Right lobe of liver (tissue), 6 donors: ENCODE data around the gene TACR1. TPM values are rescaled to one million over a fixed set of nuclear protein-coding genes. Genes with fewer than 3 reads are reported as not detected.

Experiments used
- ATAC-seq, 4 donors: fragments of 200-7000 bp; cut with Tn5 transposase; one replicate each; pipeline ENCODE4 v1.9.1; 2020; ENCODE audit warnings: mild to moderate bottlenecking in 4 of 4, moderate library complexity in 4 of 4
- DNase-seq, 3 donors: peaks; one replicate each; pipeline ENCODE4 v3.0.0-alpha.2; 2020
- H3K27ac ChIP-seq, 3 donors: fragments of 200-600 bp; one replicate each; pipeline ENCODE4 v1.8.0; 2022
- H3K27me3 ChIP-seq, 2 donors: fragments of 200-600 bp; one replicate each; pipeline ENCODE4 v1.8.0; 2022
- H3K36me3 ChIP-seq, 4 donors: fragments of 200-600 bp; sonication (generic) in 1 of 4; one replicate each; pipeline versions ENCODE4 v1.5.1 to v1.8.0; 2017 to 2022; ENCODE audit warnings: control low read depth in 1 of 4
- H3K4me1 ChIP-seq, 4 donors: fragments of 200-600 bp; sonication (generic) in 1 of 4; one replicate each; pipeline versions ENCODE4 v1.5.1 to v1.8.0; 2017 to 2022; ENCODE audit warnings: control low read depth in 1 of 4
- H3K4me3 ChIP-seq, 3 donors: fragments of 200-600 bp; one replicate each; pipeline ENCODE4 v1.8.0; 2022
- H3K9me3 ChIP-seq, 4 donors: fragments of 200-600 bp; sonication (generic) in 1 of 4; one replicate each; pipeline versions ENCODE4 v1.5.1 to v1.8.0; 2017 to 2022; ENCODE audit warnings: control low read depth in 1 of 4
- CTCF ChIP-seq, 4 donors: fragments of 200-600 bp in 3 of 4; fragments of 450-650 bp in 1 of 4; IDR thresholded peaks; one replicate each; pipeline versions ENCODE4 v1.5.1 to v1.8.0; 2016 to 2022; ENCODE audit warnings: antibody characterized with exemption in 4 of 4, mild to moderate bottlenecking in 2 of 4
- POLR2A ChIP-seq: fragments of 450-650 bp; IDR thresholded peaks from one replicate; pipeline ENCODE4 v1.6.1; 2017; ENCODE audit warnings: antibody characterized with exemption, mild to moderate bottlenecking
- WGBS: methylation state at CpG from one replicate; pipeline ENCODE4 v1.1.6; 2018; ENCODE audit warnings: low coverage, low lambda C conversion rate; ENCODE audit not compliant: insufficient coverage; ENCODE audit errors: missing lambda C conversion rate; 5-methylcytosine and 5-hydroxymethylcytosine counted together
- intact Hi-C, 2 donors: fragments of 100-400 bp; cut with DNase I; formaldehyde crosslinking; loops; one replicate each; pipeline versions ENCODE4 v1.11.2 to v1.14.1; 2022
- total RNA-seq, 6 experiments: library from RNA; depleted of rRNA in 2 of 6; stranded (reverse); fragments of >200 nt in 2 of 6; fragmentation: NEBNext Ultra II Directional in 3 of 6; extraction: Animal tissue kit (Norgen Biotek cat#: 25700) in 3 of 6; gene quantifications; one replicate each; pipeline versions ENCODE4 v1.1.0 to v1.2.4, GENCODE V29; 2016 to 2023
- donor health status: DM: no; HTN: yes; CAD: no.
- donor health status: DM: no; HTN: no; CAD: no.
- donor health status: DM: no; HTN: no; CAD: no.
- donor health status: DM: no; HTN: yes; CAD: no.
- donor health status: DM: no; HTN: yes; CAD: no.

TACR1 gene
- total RNA-seq, 6 experiments from 2014 or later: not detected

GRCh38 chr2:75170889-75171288 is 28.4 kb downstream of the TACR1 start:
- Histone ChIP-seq H3K27ac (no peak overlapping the region), H3K9me3 (no peaks in the 10 kb centered on the region), H3K4me3 (no peak overlapping the region), H3K27me3 (no peaks in the 10 kb centered on the region), H3K4me1 (no peaks in the 10 kb centered on the region), H3K36me3 (no peaks in the 10 kb centered on the region)
- intact Hi-C loops: no loop called here
- DNase-seq (no peak), ATAC-seq (no peak)
- no peak for TF ChIP-seq CTCF (IDR thresholded peaks at IDR 0.05)
- TF ChIP-seq POLR2A: no peak
- WGBS: 95% methylated on average over 2 of the region's 2 CpGs

DNA sequence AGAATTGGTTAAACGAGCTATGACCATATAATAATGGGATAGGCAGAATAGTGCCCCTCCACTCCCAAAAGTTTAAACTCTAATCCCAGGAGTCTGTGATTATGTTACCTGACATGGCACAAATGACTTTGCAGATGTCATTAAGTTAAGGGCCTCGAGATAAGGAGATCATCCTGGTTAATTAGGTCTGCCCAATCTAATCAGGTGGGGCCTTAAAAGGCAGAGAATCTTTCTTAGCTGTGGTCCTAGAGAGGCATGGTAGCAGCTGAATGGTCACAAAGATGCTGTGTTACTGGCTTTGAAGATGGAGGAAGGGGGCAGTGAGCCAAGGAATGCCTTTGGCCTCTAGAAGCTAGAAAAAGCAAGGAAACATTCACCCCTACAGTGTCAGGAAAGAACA is 31.1 kb downstream of the TACR1 start:
- Histone ChIP-seq H3K9me3 (no peaks in the 10 kb centered on the region), H3K4me1 (no peaks in the 10 kb centered on the region), H3K27me3 (no peaks in the 10 kb centered on the region), H3K27ac (no peak overlapping the region), H3K4me3 (no peak overlapping the region), H3K36me3 (no peaks in the 10 kb centered on the region)
- ATAC-seq: no peak
- intact Hi-C loops: no loop called here
- TF ChIP-seq POLR2A (no peak), CTCF (IDR thresholded peaks at IDR 0.05) (no peak)
- WGBS: 53% methylated on average over 2 of the region's 2 CpGs
- no peak for DNase-seq

DNA sequence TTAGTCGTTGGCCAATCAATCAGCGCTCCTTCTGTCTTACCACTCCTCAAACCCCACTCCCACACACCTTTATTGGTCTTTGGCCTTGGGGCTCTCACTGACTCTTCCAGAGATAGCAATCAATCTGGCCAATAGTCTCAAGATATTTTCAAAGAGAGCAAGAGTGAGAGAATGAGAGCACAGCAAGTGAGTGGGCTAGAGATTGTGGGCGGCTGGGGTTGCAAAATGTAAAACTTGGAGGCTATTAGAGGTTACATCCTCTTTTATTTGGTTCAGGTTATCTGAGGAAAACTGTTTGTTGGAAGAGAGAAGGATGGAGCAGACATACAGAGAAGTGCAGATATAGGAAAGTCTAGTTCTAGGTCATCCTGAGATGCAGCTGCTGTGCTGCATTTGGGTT is 32.8 kb downstream of the TACR1 start:
- DNase-seq: no peak
- Histone ChIP-seq H3K36me3 (no peaks in the 10 kb centered on the region), H3K27me3 (no peaks in the 10 kb centered on the region), H3K9me3 (no peaks in the 10 kb centered on the region), H3K4me3 (no peak overlapping the region), H3K27ac (no peak overlapping the region), H3K4me1 (no peaks in the 10 kb centered on the region)
- intact Hi-C loops: no loop called here
- no peak for TF ChIP-seq POLR2A
- whole genome bisulfite sequencing: 74% methylated on average over 3 of the region's 3 CpGs
- ATAC-seq: no peak

GRCh38 chr2:75162897-75163296 is 36.4 kb downstream of the TACR1 start:
- Histone ChIP-seq H3K27me3 (no peaks in the 10 kb centered on the region), H3K36me3 (no peaks in the 10 kb centered on the region), H3K4me1 (no peaks in the 10 kb centered on the region), H3K4me3 (no peak overlapping the region), H3K9me3 (no peaks in the 10 kb centered on the region), H3K27ac (no peak overlapping the region)
- intact Hi-C loops: no loop called here
- no peak for DNase-seq
- ATAC-seq: peak; percentile 42 to 63 (median 50)
- TF ChIP-seq CTCF (IDR thresholded peaks at IDR 0.05) (no peak), POLR2A (no peak)
- WGBS: 61% methylated on average over 2 of the region's 2 CpGs

GRCh38 chr2:75162259-75162658 is 37.1 kb downstream of the TACR1 start:
- Histone ChIP-seq H3K27me3 (no peaks in the 10 kb centered on the region), H3K36me3 (no peaks in the 10 kb centered on the region), H3K4me1 (no peaks in the 10 kb centered on the region), H3K9me3 (no peaks in the 10 kb centered on the region), H3K4me3 (no peak overlapping the region), H3K27ac (no peak overlapping the region)
- DNase-seq (no peak), ATAC-seq (no peak)
- intact Hi-C loops: no loop called here
- TF ChIP-seq CTCF (IDR thresholded peaks at IDR 0.05): no peak
- TF ChIP-seq POLR2A: no peak
